Upper lobe of left lung (tissue), 6 donors: ENCODE measurements around the gene NDUFS5. TPM values are rescaled to one million over a fixed set of nuclear protein-coding genes. Genes with fewer than 3 reads are reported as not detected.

Experiments used
- ATAC-seq, 2 donors: fragments of 200-7000 bp; cut with Tn5 transposase; one replicate each; pipeline ENCODE4 v1.9.1; 2022; ENCODE audit warnings: mild to moderate bottlenecking in 2 of 2, moderate library complexity in 2 of 2; ENCODE audit not compliant: low FRiP score in 2 of 2
- DNase-seq, 2 donors: peaks; one replicate each; pipeline ENCODE4 v3.0.0-alpha.2; 2019 to 2020
- H3K27ac ChIP-seq, 4 donors: fragments of 200-600 bp; sonication (generic); one replicate each; pipeline ENCODE4 v1.5.1; 2016 to 2019
- H3K27me3 ChIP-seq, 4 donors: fragments of 200-600 bp; sonication (generic); one replicate each; pipeline ENCODE4 v1.5.1; 2017 to 2019
- H3K36me3 ChIP-seq, 4 donors: fragments of 200-600 bp; sonication (generic); one replicate each; pipeline ENCODE4 v1.5.1; 2016 to 2019
- H3K4me1 ChIP-seq, 4 donors: fragments of 200-600 bp; sonication (generic); one replicate each; pipeline ENCODE4 v1.5.1; 2018 to 2019
- H3K4me3 ChIP-seq, 4 donors: fragments of 200-600 bp; sonication (generic); one replicate each; pipeline ENCODE4 v1.5.1; 2017 to 2019; ENCODE audit warnings: mild to moderate bottlenecking in 2 of 4, moderate library complexity in 1 of 4
- H3K9me3 ChIP-seq, 4 donors: fragments of 200-600 bp; sonication (generic); one replicate each; pipeline ENCODE4 v1.5.1; 2018 to 2019
- CTCF ChIP-seq, 6 experiments: fragments of 450-650 bp in 4 of 6; fragments of 200-600 bp in 2 of 6; sonication (generic) in 2 of 6; IDR thresholded peaks; one replicate each; pipeline ENCODE4 v1.5.1; 2016 to 2019; ENCODE audit warnings: antibody characterized with exemption in 6 of 6
- EP300 ChIP-seq, 4 donors: sonication (generic); formaldehyde crosslinking; IDR thresholded peaks; one replicate each; pipeline ENCODE4 v1.5.1; 2017; ENCODE audit warnings: antibody characterized with exemption in 4 of 4, control low read depth in 2 of 4
- POLR2A ChIP-seq, 4 donors: fragments of 450-650 bp; IDR thresholded peaks; one replicate each; pipeline ENCODE4 v1.5.1; 2016 to 2017; ENCODE audit warnings: antibody characterized with exemption in 4 of 4, mild to moderate bottlenecking in 2 of 4
- POLR2AphosphoS5 ChIP-seq, 2 donors: sonication (generic); formaldehyde crosslinking; IDR thresholded peaks; one replicate each; pipeline ENCODE4 v1.5.1; 2017; ENCODE audit warnings: antibody characterized with exemption in 2 of 2
- WGBS, 2 donors: methylation state at CpG; one replicate each; pipeline ENCODE4 v1.1.5; 2017 to 2018; 5-methylcytosine and 5-hydroxymethylcytosine counted together
- total RNA-seq, 6 donors: library from RNA; depleted of rRNA in 4 of 6; stranded (reverse); fragments of >200 nt in 4 of 6; gene quantifications; one replicate each; pipeline versions ENCODE4 v1.1.0 to v1.2.1, GENCODE V29; 2016 to 2021
- donor health status: DM: no; HTN: no; CAD: no; lungs with moderate emphysema.
- donor health status: DM: no; HTN: yes; CAD: no; lungs with severe emphysema.

Gene NDUFS5
- total RNA-seq, 6 donors from 2014 or later, result 108 to 250 (median 166) TPM

GRCh38 chr1:38990738-38991637 is 35.2 kb upstream of the NDUFS5 start, which contains the start of gene AKIRIN1:
AKIRIN1 (plus strand) TSS chr1:38991276; CDS start chr1:38991381, 105 bp downstream.
- H3K27ac ChIP-seq, result peak within 1 kb of the TSS; percentile 93 to 98 (median 96)
- H3K9me3 ChIP-seq, result no peaks in the 10 kb centered on the region
- H3K4me3 ChIP-seq, result peak within 1 kb of the TSS; percentile 82 to 99 (median 95)
- peaks cover 0 to 12% (median 2%) of the 10 kb centered on the region in 4 donors for H3K36me3 ChIP-seq
- DNase-seq, result peak; percentile 99 to 100
- H3K27me3 ChIP-seq, result no peaks in the 10 kb centered on the region
- WGBS, 2 donors, result 3 to 5% methylated on average over 5 to 18 of the region's 76 CpGs
- peak; percentile 99 to 100 for ATAC-seq
- TF ChIP-seq POLR2AphosphoS5 (IDR thresholded peaks at IDR 0.05) (peak; percentile 95 to 97), POLR2A (IDR thresholded peaks at IDR 0.05) (peak in 3 of 4 donors; percentile 87 to 98 (median 94)), EP300 (IDR thresholded peaks at IDR 0.05) (no peak), CTCF (IDR thresholded peaks at IDR 0.05) (peak in 5 of 6 experiments; percentile 29 to 61 (median 53))
- H3K4me1 ChIP-seq, result peaks cover 19 to 28% (median 21%) of the 10 kb centered on the region in 4 donors

GRCh38 chr1:38991638-38992411 is 34.3 kb upstream of the NDUFS5 start:
- Histone ChIP-seq H3K9me3 (no peaks in the 10 kb centered on the region), H3K27ac (peak overlapping the region; percentile 93 to 98 (median 96)), H3K4me3 (peak overlapping the region; percentile 82 to 99 (median 95)), H3K4me1 (peaks cover 19 to 34% (median 25%) of the 10 kb centered on the region in 4 donors), H3K27me3 (no peaks in the 10 kb centered on the region), H3K36me3 (peaks cover 0 to 14% (median 2%) of the 10 kb centered on the region in 4 donors)
- DNase-seq (peak; percentile 43 to 67), ATAC-seq (peak in 1 of 2 donors; percentile 62)
- no peak for TF ChIP-seq EP300 (IDR thresholded peaks at IDR 0.05)
- no peak for TF ChIP-seq POLR2AphosphoS5 (IDR thresholded peaks at IDR 0.05)
- no peak for TF ChIP-seq CTCF (IDR thresholded peaks at IDR 0.05)
- TF ChIP-seq POLR2A (IDR thresholded peaks at IDR 0.05), result no peak
- 1% methylated on average over 13 to 26 of the region's 30 CpGs for WGBS, 2 donors

- H3K36me3 ChIP-seq, result peaks cover 0 to 16% (median 2%) of the 10 kb centered on the region in 4 donors
- 24 to 26% methylated on average over 11 of the region's 11 CpGs for WGBS, 2 donors
- no peak for TF ChIP-seq POLR2AphosphoS5 (IDR thresholded peaks at IDR 0.05)
- TF ChIP-seq CTCF (IDR thresholded peaks at IDR 0.05), result no peak
- TF ChIP-seq EP300 (IDR thresholded peaks at IDR 0.05), result no peak
- TF ChIP-seq POLR2A (IDR thresholded peaks at IDR 0.05), result no peak
Observed at GRCh38 chr1:38992412-38993111, 33.6 kb upstream of the NDUFS5 start.

GRCh38 chr1:38994196-38994595 is 32.0 kb upstream of the NDUFS5 start:
- Histone ChIP-seq H3K27ac (no peak overlapping the region), H3K9me3 (no peaks in the 10 kb centered on the region), H3K4me3 (no peak overlapping the region), H3K36me3 (peaks cover 6 to 33% (median 11%) of the 10 kb centered on the region in 4 donors), H3K4me1 (peaks cover 29 to 42% (median 34%) of the 10 kb centered on the region in 4 donors), H3K27me3 (no peaks in the 10 kb centered on the region)
- WGBS, 2 donors, result 80 to 82% methylated on average over 5 of the region's 5 CpGs
- DNase-seq, result no peak
- ATAC-seq, result no peak
- TF ChIP-seq EP300 (IDR thresholded peaks at IDR 0.05), result no peak
- no peak for TF ChIP-seq CTCF (IDR thresholded peaks at IDR 0.05)
- no peak for TF ChIP-seq POLR2AphosphoS5 (IDR thresholded peaks at IDR 0.05)
- TF ChIP-seq POLR2A (IDR thresholded peaks at IDR 0.05), result no peak

More at GRCh38 chr1:38992412-38993111, 33.6 kb upstream of the NDUFS5 start:
- Histone ChIP-seq H3K9me3 (no peaks in the 10 kb centered on the region), H3K27ac (peak overlapping the region; percentile 93 to 98 (median 96)), H3K4me1 (peaks cover 24 to 40% (median 31%) of the 10 kb centered on the region in 4 donors), H3K4me3 (peak overlapping the region; percentile 82 to 99 (median 95)), H3K27me3 (no peaks in the 10 kb centered on the region)
- no peak for ATAC-seq
- DNase-seq, result no peak
